Neural progenitor cell (in vitro differentiated cells): ENCODE results near the gene P2RY12.
"Not testable (repeated sequence)": the region's sequence is repeated elsewhere in the genome, so short reads cannot be mapped to it uniquely, and the experiment has no call there.

Experiments
- CTCF ChIP-seq: fragments of 200-600 bp; sonication (generic); IDR thresholded peaks from 2 replicates; pipeline ENCODE4 v1.5.1; 2017; ENCODE audit warnings: antibody characterized with exemption, mild to moderate bottlenecking
- EZH2 ChIP-seq: fragments of 200-600 bp; sonication (generic); IDR thresholded peaks from 2 replicates; pipeline ENCODE4 v1.6.1; 2017; ENCODE audit warnings: antibody characterized with exemption, mild to moderate bottlenecking, moderate library complexity
- EZH2phosphoT487 ChIP-seq: fragments of 200-600 bp; sonication (generic); IDR thresholded peaks from 2 replicates; pipeline ENCODE4 v1.6.1; 2017; ENCODE audit warnings: antibody characterized with exemption

GRCh38 chr3:151392191-151392590 is 7.6 kb upstream of the P2RY12 start:
- not testable (repeated sequence) for TF ChIP-seq CTCF, EZH2, EZH2phosphoT487
